H9 (cell line): Measurements from ENCODE around the gene CXXC1. TPM values are rescaled to one million over a fixed set of nuclear protein-coding genes. Genes with fewer than 3 reads are reported as not detected.

Experiments used
- DNase-seq: peaks from one replicate; pipeline ENCODE4 v3.0.0-alpha.2; 2017
- H2AFZ ChIP-seq: one replicate; pipeline ENCODE4 v1.6.1; 2013; ENCODE audit warnings: mild to moderate bottlenecking, low read length, control low read depth, moderate library complexity
- H2AK5ac ChIP-seq: 2 replicates; pipeline ENCODE4 v1.6.1; 2013; ENCODE audit warnings: low read length, control low read depth, mixed read lengths; ENCODE audit not compliant: insufficient read length
- H2BK120ac ChIP-seq: one replicate; pipeline ENCODE4 v1.6.1; 2013; ENCODE audit warnings: low read depth, mild to moderate bottlenecking, low read length, control low read depth, inconsistent platforms; ENCODE audit not compliant: poor library complexity, severe bottlenecking
- H2BK12ac ChIP-seq: 2 replicates; pipeline ENCODE4 v1.6.1; 2013; ENCODE audit warnings: low read length, control low read depth, mixed read lengths, low read depth; ENCODE audit not compliant: insufficient read length
- H2BK15ac ChIP-seq: 2 replicates; pipeline ENCODE4 v1.6.1; 2013; ENCODE audit warnings: low read depth, low read length, control low read depth
- H2BK20ac ChIP-seq: one replicate; pipeline ENCODE4 v1.6.1; 2013; ENCODE audit warnings: low read depth, mild to moderate bottlenecking, low read length, control low read depth, inconsistent platforms; ENCODE audit not compliant: poor library complexity, severe bottlenecking
- H2BK5ac ChIP-seq: 2 replicates; pipeline ENCODE4 v1.6.1; 2013; ENCODE audit warnings: low read length, control low read depth, mixed read lengths; ENCODE audit not compliant: insufficient read length
- H3K14ac ChIP-seq: 2 replicates; pipeline ENCODE4 v1.6.1; 2013; ENCODE audit warnings: low read length, control low read depth; ENCODE audit not compliant: insufficient read depth
- H3K18ac ChIP-seq: 2 replicates; pipeline ENCODE4 v1.6.1; 2013; ENCODE audit warnings: low read depth, mild to moderate bottlenecking, mixed read lengths, low read length, control low read depth; ENCODE audit not compliant: insufficient read length
- H3K23ac ChIP-seq: 2 replicates; pipeline ENCODE4 v1.6.1; 2013; ENCODE audit warnings: low read length, control low read depth, mixed read lengths, low read depth; ENCODE audit not compliant: insufficient read length
- H3K23me2 ChIP-seq: 2 replicates; pipeline ENCODE4 v1.6.1; 2013; ENCODE audit warnings: low read depth, mild to moderate bottlenecking, mixed read lengths, low read length, control low read depth; ENCODE audit not compliant: insufficient read length, poor library complexity, severe bottlenecking
- H3K27ac ChIP-seq: 2 replicates; pipeline ENCODE4 v1.5.1; 2013; ENCODE audit warnings: low read length, control low read depth, mixed read lengths, low read depth; ENCODE audit not compliant: insufficient read length
- H3K27me3 ChIP-seq: 2 replicates; pipeline ENCODE4 v1.6.1; 2013; ENCODE audit warnings: low read length, control low read depth, inconsistent platforms; ENCODE audit not compliant: insufficient read depth
- H3K4ac ChIP-seq: 2 replicates; pipeline ENCODE4 v1.6.1; 2013; ENCODE audit warnings: low read depth, mild to moderate bottlenecking, control low read depth, inconsistent platforms, low read length, moderate library complexity
- H3K4me1 ChIP-seq: 2 replicates; pipeline ENCODE4 v1.6.1; 2013; ENCODE audit warnings: low read length, control low read depth, inconsistent platforms; ENCODE audit not compliant: insufficient read depth
- H3K4me2 ChIP-seq: 2 replicates; pipeline ENCODE4 v1.6.1; 2013; ENCODE audit warnings: low read length, control low read depth, mixed read lengths; ENCODE audit not compliant: insufficient read length, insufficient read depth
- H3K56ac ChIP-seq: 2 replicates; pipeline ENCODE4 v1.6.1; 2013; ENCODE audit warnings: low read depth, mild to moderate bottlenecking, mixed read lengths, low read length, control low read depth; ENCODE audit not compliant: insufficient read length
- H3K79me1 ChIP-seq: 2 replicates; pipeline ENCODE4 v1.6.1; 2013; ENCODE audit warnings: low read depth, mild to moderate bottlenecking, moderate library complexity, low read length, control low read depth, inconsistent platforms; ENCODE audit not compliant: insufficient read depth, poor library complexity, severe bottlenecking
- H3K79me2 ChIP-seq: 2 replicates; pipeline ENCODE4 v1.6.1; 2013; ENCODE audit warnings: low read length, control low read depth, inconsistent platforms; ENCODE audit not compliant: insufficient read depth
- H3K9ac ChIP-seq: 2 replicates; pipeline ENCODE4 v1.6.1; 2013; ENCODE audit warnings: low read length, control low read depth, mixed read lengths; ENCODE audit not compliant: insufficient read length; ENCODE audit errors: extremely low read depth
- H3K9me3 ChIP-seq: one replicate; pipeline ENCODE4 v1.6.1; 2013; ENCODE audit warnings: low read depth, low read length, inconsistent platforms; ENCODE audit not compliant: control insufficient read depth
- H3T11ph ChIP-seq: one replicate; pipeline ENCODE4 v1.6.1; 2013; ENCODE audit warnings: mild to moderate bottlenecking, low read length, control low read depth, inconsistent platforms
- H4K20me1 ChIP-seq: one replicate; pipeline ENCODE4 v1.6.1; 2013; ENCODE audit not compliant: control insufficient read depth, insufficient read length, insufficient read depth
- H4K5ac ChIP-seq: 2 replicates; pipeline ENCODE4 v1.6.1; 2013; ENCODE audit warnings: low read depth, mild to moderate bottlenecking, mixed read lengths, low read length, control low read depth; ENCODE audit not compliant: insufficient read length
- H4K8ac ChIP-seq: replicated peaks from 2 replicates; pipeline ENCODE4 v1.6.1; 2013; ENCODE audit warnings: low read length, control low read depth, mixed read lengths, low read depth; ENCODE audit not compliant: insufficient read length
- H4K91ac ChIP-seq: 2 replicates; pipeline ENCODE4 v1.6.1; 2013; ENCODE audit warnings: low read depth, mild to moderate bottlenecking, moderate library complexity, mixed read lengths, low read length, control low read depth; ENCODE audit not compliant: insufficient read length
- H3K27ac Mint-ChIP-seq, 3 experiments: 2 replicates in 2 of 3; 3 replicates in 1 of 3; pipeline ENCODE4 v1.8.0; 2020 to 2021; ENCODE audit warnings: mixed read lengths in 3 of 3, mild to moderate bottlenecking in 1 of 3, moderate library complexity in 1 of 3
- H3K27me3 Mint-ChIP-seq: 2 replicates; pipeline ENCODE4 v1.8.0; 2021; ENCODE audit warnings: low read depth, mild to moderate bottlenecking, moderate library complexity, mixed read lengths
- H3K36me3 Mint-ChIP-seq, 3 experiments: 2 replicates in 2 of 3; 3 replicates in 1 of 3; pipeline ENCODE4 v1.8.0; 2020 to 2021; ENCODE audit warnings: low read depth in 3 of 3, mixed read lengths in 3 of 3; ENCODE audit not compliant: insufficient read depth in 1 of 3
- H3K4me1 Mint-ChIP-seq, 2 experiments: 2 replicates each; pipeline ENCODE4 v1.8.0; 2020; ENCODE audit warnings: mixed read lengths in 2 of 2
- H3K4me3 Mint-ChIP-seq, 2 experiments: 2 replicates in 1 of 2; 3 replicates in 1 of 2; pipeline ENCODE4 v1.8.0; 2020 to 2021; ENCODE audit warnings: mild to moderate bottlenecking in 2 of 2, mixed read lengths in 2 of 2, moderate library complexity in 1 of 2
- H3K9me3 Mint-ChIP-seq, 2 experiments: 2 replicates in 1 of 2; 3 replicates in 1 of 2; pipeline ENCODE4 v1.8.0; 2020; ENCODE audit warnings: mild to moderate bottlenecking in 2 of 2, mixed read lengths in 2 of 2, moderate library complexity in 1 of 2
- CTCF ChIP-seq: fragments of 200-600 bp; sonication (generic); conservative IDR thresholded peaks from 3 replicates; pipeline ENCODE4 v1.8.0; 2021; ENCODE audit warnings: antibody characterized with exemption, mild to moderate bottlenecking
- total RNA-seq: library from RNA; stranded (reverse); gene quantifications from 2 replicates; pipeline ENCODE4 v1.2.1, GENCODE V29; 2021

CXXC1 gene
- total RNA-seq, 1 experiment from 2014 or later: 95.9 TPM

GRCh38 chr18:50330176-50330575 is 42.7 kb upstream of the CXXC1 start:
- H3K23me2 ChIP-seq: no peaks in the 10 kb centered on the region
- H2BK5ac ChIP-seq: no peak overlapping the region
- H4K20me1 ChIP-seq: no peaks in the 10 kb centered on the region
- H2BK15ac ChIP-seq: no peak overlapping the region
- H4K91ac ChIP-seq: no peak overlapping the region
- peaks cover 8% of the 10 kb centered on the region for H3K27me3 Mint-ChIP-seq
- H3K14ac ChIP-seq: no peak overlapping the region
- H2AK5ac ChIP-seq: no peak overlapping the region
- H3K4me2 ChIP-seq: no peak overlapping the region
- no peak overlapping the region for H3K27ac ChIP-seq
- peaks cover 2 to 3% of the 10 kb centered on the region in 2 experiments; a peak in 2 of 4 replicates for H3K4me1 Mint-ChIP-seq
- no peaks in the 10 kb centered on the region for H3K9me3 ChIP-seq
- H3K18ac ChIP-seq: no peak overlapping the region
- no peak overlapping the region for H4K8ac ChIP-seq
- H3K23ac ChIP-seq: no peak overlapping the region
- H2BK120ac ChIP-seq: no peak overlapping the region
- no peak overlapping the region for H3K4ac ChIP-seq
- H3K27ac Mint-ChIP-seq: no peak overlapping the region
- H3K79me2 ChIP-seq: no peaks in the 10 kb centered on the region
- no peak for TF ChIP-seq CTCF
- H3K36me3 Mint-ChIP-seq: peaks cover 0 to 8% (median 1%) of the 10 kb centered on the region in 3 experiments; a peak in 4 of 7 replicates
- no peak overlapping the region for H3K4me3 Mint-ChIP-seq
- H3K56ac ChIP-seq: no peak overlapping the region
- H2BK12ac ChIP-seq: no peak overlapping the region
- no peaks in the 10 kb centered on the region for H3K79me1 ChIP-seq
- no peak overlapping the region for H2BK20ac ChIP-seq
- no peak for DNase-seq
- no peaks in the 10 kb centered on the region for H3K27me3 ChIP-seq
- no peak overlapping the region for H2AFZ ChIP-seq
- H3T11ph ChIP-seq: no peak overlapping the region
- peaks cover 3 to 11% of the 10 kb centered on the region in 2 experiments; a peak in 4 of 5 replicates for H3K9me3 Mint-ChIP-seq
- no peaks in the 10 kb centered on the region for H3K4me1 ChIP-seq
- H3K9ac ChIP-seq: no peak overlapping the region
- no peak overlapping the region for H4K5ac ChIP-seq
